Heart right ventricle (tissue), 16 donors: ENCODE data around the gene ZBTB8OS. TPM values are rescaled to one million over a fixed set of nuclear protein-coding genes. Genes with fewer than 3 reads are reported as not detected.
"Not testable (repeated sequence)": the region's sequence is repeated elsewhere in the genome, so short reads cannot be mapped to it uniquely, and the experiment has no call there.

Experiments used
- ATAC-seq, 8 donors: fragments of 200-7000 bp; cut with Tn5 transposase; one replicate each; pipeline ENCODE4 v1.9.1; 2020; ENCODE audit warnings: mild to moderate bottlenecking in 8 of 8, moderate library complexity in 8 of 8, moderate number of reproducible peaks in 1 of 8
- DNase-seq, 2 donors: peaks; one replicate each; pipeline ENCODE4 v3.0.0-alpha.2; 2020
- H3K27ac ChIP-seq, 10 donors: fragments of 200-600 bp; sonication (generic) in 2 of 10; one replicate each; pipeline versions ENCODE4 v1.5.0 to v1.8.0; 2020 to 2022; ENCODE audit warnings: mild to moderate bottlenecking in 3 of 10
- H3K27me3 ChIP-seq, 7 donors: fragments of 200-600 bp; one replicate each; pipeline ENCODE4 v1.8.0; 2021 to 2022; ENCODE audit warnings: mild to moderate bottlenecking in 2 of 7
- H3K36me3 ChIP-seq, 9 donors: fragments of 200-600 bp; sonication (generic) in 1 of 9; one replicate each; pipeline versions ENCODE4 v1.5.0 to v1.8.0; 2020 to 2022; ENCODE audit warnings: mild to moderate bottlenecking in 2 of 9
- H3K4me1 ChIP-seq, 9 donors: fragments of 200-600 bp; sonication (generic) in 1 of 9; one replicate each; pipeline versions ENCODE4 v1.5.0 to v1.8.0; 2020 to 2022; ENCODE audit warnings: mild to moderate bottlenecking in 4 of 9
- H3K4me3 ChIP-seq, 10 donors: fragments of 200-600 bp; sonication (generic) in 2 of 10; one replicate each; pipeline versions ENCODE4 v1.5.0 to v1.8.0; 2020 to 2022; ENCODE audit warnings: mild to moderate bottlenecking in 7 of 10, moderate library complexity in 2 of 10
- H3K9me3 ChIP-seq, 11 donors: fragments of 200-600 bp in 10 of 11; sonication (generic) in 2 of 11; one replicate each; pipeline versions ENCODE4 v1.5.0 to v1.8.0; 2013 to 2022; ENCODE audit warnings: mild to moderate bottlenecking in 2 of 11, control low read depth in 1 of 11, moderate library complexity in 1 of 11
- WGBS, 2 donors: extraction: QIAGEN DNeasy Blood & Tissue Kit; methylation state at CpG; one replicate each; pipeline ENCODE4 v1.1.7; 2013; ENCODE audit warnings: inconsistent platforms in 1 of 2; 5-methylcytosine and 5-hydroxymethylcytosine counted together
- intact Hi-C, 10 donors: fragments of 100-400 bp; cut with DNase I; formaldehyde crosslinking; loops; one replicate each; pipeline versions ENCODE4 v1.11.1 to v1.14.2; 2022
- polyA plus RNA-seq, 2 donors: library from polyadenylated mRNA; stranded (reverse); fragments of 200-250 nt; gene quantifications; one replicate each; pipeline ENCODE4 v1.2.3, GENCODE V29; 2013
- total RNA-seq, 10 donors: library from RNA; stranded (reverse); fragmentation: NEBNext Ultra II Directional in 3 of 10; extraction: Animal tissue kit (Norgen Biotek cat#: 25700) in 3 of 10; gene quantifications; one replicate each; pipeline versions ENCODE4 v1.2.1 to v1.2.4, GENCODE V29; 2021 to 2023
- TF ChIP-seq, protein P1 (sequence below), 9 donors: fragments of 200-600 bp; sonication (generic) in 2 of 9; IDR thresholded peaks; one replicate each; pipeline versions ENCODE4 v1.5.0 to v1.8.0; 2021 to 2022; ENCODE audit warnings: antibody characterized with exemption in 9 of 9, mild to moderate bottlenecking in 5 of 9, moderate library complexity in 1 of 9
- donor health status: Arrhythmogenic right ventricular cardiomyopathy.
- donor health status: ischemic (EF 13 %, LVEDD 7.1; RV severe dilation, severe dysfunction).
- donor health status: healthy with polysubstance abuse.
- donor health status: DM: no; HTN: yes; CAD: no.
- donor health status: DM: no; HTN: no; CAD: no.
- donor health status: ischemic (EF 25% LVEDD 6.9; RV normal size, moderate dysfunction).
- donor health status: ischemic (EF 25% LVEDD 5.7; RV mildly dilated, moderate dysfunction).
- donor health status: healthy.
- donor health status: DM: yes; HTN: yes; CAD: no.
- donor health status: Ischemic cardiomyopathy.
- donor health status: ischemic (EF 35%, LVEDD 5.7; RV mildly dilated, moderate dysfunction).
- donor health status: nonischemic (EF 11% LVEDD 7.7; RV severe dilation, severe dysfunction).
- donor health status: DM: yes; HTN: yes; CAD: no.
- donor health status: PGD.
- donor health status: ischemic (EF 29% LVEDD 5.4; RV normal size, mild dysfunction).
- donor health status: nonischemic (EF 23%, LVEDD 6.1; RV moderate dilation, normal function).

ZBTB8OS gene
- total and polyA plus RNA-seq, 12 donors: 27.5 to 65.0 (median 33.4) TPM

DNA sequence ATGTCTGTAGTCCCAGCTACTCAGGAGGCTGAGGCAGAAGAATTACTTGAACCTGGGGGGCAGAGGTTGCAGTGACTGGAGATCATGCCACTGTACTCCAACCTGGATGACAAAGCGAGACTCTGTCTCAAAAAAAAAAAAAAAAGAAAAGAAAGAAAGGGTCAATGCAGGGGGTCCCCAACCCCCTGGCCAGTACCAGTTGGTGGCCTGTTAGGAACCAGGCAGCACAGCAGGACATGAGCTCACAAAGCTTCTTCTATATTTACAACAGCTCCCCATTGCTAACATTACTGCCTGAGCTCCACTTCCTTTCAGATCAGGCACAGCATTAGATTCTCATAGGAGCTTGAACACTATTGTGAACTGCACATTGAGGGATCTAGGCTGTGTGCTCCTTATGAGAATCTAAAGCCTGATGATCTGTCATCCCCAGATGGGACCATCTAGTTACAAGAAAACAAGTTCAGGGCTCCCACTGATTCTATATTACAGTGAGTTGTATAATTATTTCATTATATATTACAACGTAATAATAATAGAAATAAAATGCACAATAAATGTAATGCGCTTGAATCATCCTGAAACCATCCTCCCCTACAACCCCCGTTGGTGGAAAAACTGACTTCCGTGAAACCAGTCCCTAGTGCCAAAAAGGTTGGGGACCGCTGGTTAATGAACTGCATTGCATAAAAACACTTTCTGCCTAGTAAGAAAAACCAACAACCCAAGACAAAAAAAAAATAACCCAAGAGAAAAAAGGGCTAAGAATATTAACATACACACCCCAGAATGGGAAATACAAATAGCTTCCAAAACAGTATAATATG lies 2.8 kb downstream of the ZBTB8OS start:
- H3K9me3 ChIP-seq: no peaks in the 10 kb centered on the region
- H3K4me1 ChIP-seq: peaks cover under 1 to 37% (median 28%) of the 10 kb centered on the region in 9 donors
- WGBS, 2 donors: 82 to 90% methylated on average over 6 of the region's 6 CpGs
- no peak for ATAC-seq
- H3K36me3 ChIP-seq: peaks cover 0 to 19% (median 4%) of the 10 kb centered on the region in 9 donors
- H3K4me3 ChIP-seq: no peak overlapping the region
- intact Hi-C loops: no loop called here
- TF ChIP-seq, protein P1, sequence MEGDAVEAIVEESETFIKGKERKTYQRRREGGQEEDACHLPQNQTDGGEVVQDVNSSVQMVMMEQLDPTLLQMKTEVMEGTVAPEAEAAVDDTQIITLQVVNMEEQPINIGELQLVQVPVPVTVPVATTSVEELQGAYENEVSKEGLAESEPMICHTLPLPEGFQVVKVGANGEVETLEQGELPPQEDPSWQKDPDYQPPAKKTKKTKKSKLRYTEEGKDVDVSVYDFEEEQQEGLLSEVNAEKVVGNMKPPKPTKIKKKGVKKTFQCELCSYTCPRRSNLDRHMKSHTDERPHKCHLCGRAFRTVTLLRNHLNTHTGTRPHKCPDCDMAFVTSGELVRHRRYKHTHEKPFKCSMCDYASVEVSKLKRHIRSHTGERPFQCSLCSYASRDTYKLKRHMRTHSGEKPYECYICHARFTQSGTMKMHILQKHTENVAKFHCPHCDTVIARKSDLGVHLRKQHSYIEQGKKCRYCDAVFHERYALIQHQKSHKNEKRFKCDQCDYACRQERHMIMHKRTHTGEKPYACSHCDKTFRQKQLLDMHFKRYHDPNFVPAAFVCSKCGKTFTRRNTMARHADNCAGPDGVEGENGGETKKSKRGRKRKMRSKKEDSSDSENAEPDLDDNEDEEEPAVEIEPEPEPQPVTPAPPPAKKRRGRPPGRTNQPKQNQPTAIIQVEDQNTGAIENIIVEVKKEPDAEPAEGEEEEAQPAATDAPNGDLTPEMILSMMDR (IDR thresholded peaks at IDR 0.05): no peak
- no peak overlapping the region for H3K27ac ChIP-seq
- no peaks in the 10 kb centered on the region for H3K27me3 ChIP-seq
- no peak for DNase-seq

DNA sequence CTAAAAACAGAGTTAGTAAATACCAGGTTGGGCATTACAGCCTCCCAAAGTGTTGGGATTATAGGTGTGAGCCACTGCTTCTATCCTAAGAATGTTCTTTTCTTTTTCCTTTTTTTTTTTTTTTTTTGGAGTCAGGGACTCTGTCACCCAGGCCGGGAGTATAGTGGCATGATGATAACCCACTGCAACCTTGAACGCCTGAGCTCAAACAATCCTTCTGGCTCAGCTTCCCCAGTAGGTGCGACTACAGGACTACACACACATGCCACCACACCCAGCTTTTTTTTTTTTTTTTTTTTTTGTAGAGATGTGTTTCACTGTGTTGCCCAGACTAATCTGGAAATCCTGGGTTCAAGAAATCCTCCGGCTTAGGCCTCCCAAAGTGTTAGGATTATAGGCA lies 5.9 kb downstream of the ZBTB8OS start:
- no peaks in the 10 kb centered on the region for H3K27me3 ChIP-seq
- no peak overlapping the region for H3K4me3 ChIP-seq
- H3K4me1 ChIP-seq: peaks cover 0 to 21% (median 8%) of the 10 kb centered on the region in 9 donors
- ATAC-seq: no peak
- no peak for DNase-seq
- H3K9me3 ChIP-seq: no peaks in the 10 kb centered on the region
- intact Hi-C loops: no loop called here
- TF ChIP-seq, protein P1 (IDR thresholded peaks at IDR 0.05): no peak
- peaks cover 0 to 17% (median 0%) of the 10 kb centered on the region in 9 donors for H3K36me3 ChIP-seq
- WGBS, 2 donors: 79 to 84% methylated on average over 4 of the region's 4 CpGs
- no peak overlapping the region for H3K27ac ChIP-seq

DNA sequence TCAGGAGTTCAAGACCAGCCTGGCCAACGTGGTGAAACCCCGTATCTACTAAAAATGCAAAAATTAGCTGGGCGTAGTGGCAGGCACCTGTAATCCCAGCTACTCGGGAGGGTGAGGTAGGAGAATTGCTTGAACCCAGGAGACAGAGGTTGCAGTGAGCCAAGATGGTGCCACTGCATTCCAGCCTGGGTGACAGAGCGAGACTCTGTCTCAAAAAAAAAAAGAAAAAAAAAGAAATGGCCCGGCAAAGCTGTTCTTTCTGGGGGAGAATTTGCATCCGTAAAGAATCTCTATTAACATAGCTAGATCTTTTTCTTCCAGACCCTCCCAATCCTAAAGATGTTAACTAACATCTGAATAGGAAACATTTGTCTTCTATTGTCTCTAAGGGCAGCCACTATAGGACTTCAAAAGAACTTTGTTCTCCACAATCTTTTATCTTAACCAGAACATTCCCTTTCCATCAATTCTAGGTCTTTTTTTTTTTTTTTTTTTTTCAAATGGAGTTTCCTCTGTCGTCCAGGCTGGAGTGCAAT lies 8.0 kb downstream of the ZBTB8OS start:
- H3K9me3 ChIP-seq, H3K4me1 ChIP-seq, intact Hi-C loops, H3K27me3 ChIP-seq, ATAC-seq, DNase-seq, H3K4me3 ChIP-seq, H3K27ac ChIP-seq: not testable (repeated sequence)
- WGBS, 2 donors: 75 to 83% methylated on average over 8 of the region's 8 CpGs
- peaks cover 0 to 32% (median 0%) of the 10 kb centered on the region in 9 donors for H3K36me3 ChIP-seq

DNA sequence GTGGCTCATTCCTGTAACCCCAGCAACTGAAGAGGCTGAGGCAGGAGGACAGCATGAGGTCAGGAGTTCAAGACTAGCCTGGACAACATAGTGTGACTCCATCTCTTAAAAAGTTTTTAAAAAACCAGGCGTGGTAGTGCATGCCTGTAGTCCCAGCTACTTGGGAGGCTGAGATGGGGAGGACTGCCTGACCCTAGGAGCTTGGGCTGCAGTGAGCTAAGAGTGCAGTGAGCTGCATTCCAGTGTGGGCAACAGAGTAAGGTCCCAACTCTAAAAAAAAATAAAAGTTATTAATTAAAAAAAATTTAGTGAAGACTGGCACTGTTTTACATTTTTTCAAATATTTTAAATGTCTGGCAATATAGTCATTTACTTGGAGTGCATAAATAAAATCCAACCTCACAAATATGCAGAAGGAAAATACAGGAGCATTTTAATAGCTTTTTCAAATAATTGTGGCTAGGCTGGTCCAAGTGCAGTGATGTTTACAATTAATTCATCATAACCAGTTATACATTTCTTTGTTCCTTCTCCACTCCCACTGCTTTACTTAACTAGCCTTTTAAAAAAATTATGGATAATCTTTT lies 10.8 kb downstream of the ZBTB8OS start:
- Histone ChIP-seq H3K27me3 (no peaks in the 10 kb centered on the region), H3K4me1 (peaks cover 0 to 7% (median 0%) of the 10 kb centered on the region in 9 donors), H3K27ac (no peak overlapping the region), H3K4me3 (no peak overlapping the region), H3K9me3 (no peaks in the 10 kb centered on the region), H3K36me3 (peaks cover 0 to 27% (median 0%) of the 10 kb centered on the region in 9 donors)
- DNase-seq: no peak
- TF ChIP-seq, protein P1 (IDR thresholded peaks at IDR 0.05): no peak
- no peak for ATAC-seq
- intact Hi-C loops: no loop called here
- 92 to 94% methylated on average over 1 of the region's 1 CpG for WGBS, 2 donors
